GM19025 (cell line): ENCODE measurements around the gene SIGLEC10.
"Not testable (repeated sequence)": the region's sequence is repeated elsewhere in the genome, so short reads cannot be mapped to it uniquely, and the experiment has no call there.

ENCODE experiments used
- ATAC-seq: cut with Tn5 transposase; IDR thresholded peaks from one replicate; pipeline ENCODE4 v1.9.1; 2021; ENCODE audit warnings: mild to moderate bottlenecking, low read depth, moderate library complexity; ENCODE audit not compliant: unreplicated experiment

Gene SIGLEC10

GRCh38 chr19:51440052-51440451, 22.6 kb upstream of the SIGLEC10 start:
- ATAC-seq, result no peak

- no peak for ATAC-seq
These were observed 21.6 kb upstream of the SIGLEC10 start for GRCh38 chr19:51439021-51439465.

GRCh38 chr19:51434456-51434855, 17.0 kb upstream of the SIGLEC10 start:
- no peak for ATAC-seq

DNA sequence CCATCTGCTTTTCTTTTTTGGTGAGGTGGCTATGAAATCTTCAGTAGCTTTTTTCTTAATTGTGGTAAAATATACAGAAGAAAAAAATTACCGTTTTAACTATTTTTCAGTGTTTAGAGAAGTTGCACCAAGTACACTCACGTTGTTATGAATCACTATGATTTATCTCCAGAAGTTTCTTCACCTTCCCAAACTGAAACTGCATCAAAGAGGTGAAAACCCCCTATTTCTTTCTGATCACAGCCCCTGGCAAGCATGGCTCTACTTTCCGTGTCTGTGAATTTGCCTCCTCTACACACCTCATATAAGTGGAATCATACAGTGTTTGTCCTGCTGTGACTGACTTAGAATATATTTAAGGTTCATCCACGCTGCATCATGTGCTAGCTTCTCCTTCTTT, 15.6 kb upstream of the SIGLEC10 start:
- no peak for ATAC-seq

DNA sequence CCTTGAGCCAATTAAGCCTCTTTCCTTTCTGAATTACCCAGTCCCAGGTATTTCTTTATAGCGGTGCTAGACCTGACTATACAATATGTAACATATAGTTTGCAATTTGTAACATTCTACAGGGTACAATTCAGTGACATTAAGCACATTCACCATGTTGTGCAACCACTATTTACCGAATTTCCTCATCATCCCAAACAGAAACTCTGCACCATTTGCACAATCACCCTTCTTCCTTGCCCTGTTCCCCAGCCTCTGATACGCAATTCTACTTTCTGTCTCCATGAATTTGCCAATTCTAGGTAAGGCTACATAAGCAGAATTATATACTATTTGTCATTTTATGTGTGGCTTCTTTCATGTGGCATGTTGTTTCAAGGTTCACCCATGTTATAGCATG, 13.7 kb upstream of the SIGLEC10 start:
- ATAC-seq, result no peak

DNA sequence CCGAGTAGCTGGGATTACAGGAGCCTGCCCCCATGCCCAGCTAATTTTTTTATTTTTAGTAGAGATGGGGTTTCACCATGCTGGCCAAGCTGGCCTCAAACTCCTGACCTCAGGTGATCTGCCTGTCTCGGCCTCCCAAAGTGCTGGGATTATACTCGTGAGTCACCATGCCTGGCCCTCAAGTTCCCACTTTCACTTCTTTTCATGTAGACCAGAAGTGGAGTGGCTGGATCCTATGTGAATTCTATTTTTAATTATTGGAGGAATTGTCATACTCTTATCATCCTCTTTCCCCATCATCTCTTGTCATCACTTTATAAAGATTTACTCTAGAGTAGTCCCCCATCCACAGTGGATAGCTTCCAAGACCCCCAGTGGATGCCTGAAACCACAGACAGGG, 12.8 kb upstream of the SIGLEC10 start:
- no peak for ATAC-seq

GRCh38 chr19:51427201-51427600, 9.8 kb upstream of the SIGLEC10 start:
- no peak for ATAC-seq

- ATAC-seq, result no peak
These were observed 4.6 kb upstream of the SIGLEC10 start for GRCh38 chr19:51422053-51422448.

DNA sequence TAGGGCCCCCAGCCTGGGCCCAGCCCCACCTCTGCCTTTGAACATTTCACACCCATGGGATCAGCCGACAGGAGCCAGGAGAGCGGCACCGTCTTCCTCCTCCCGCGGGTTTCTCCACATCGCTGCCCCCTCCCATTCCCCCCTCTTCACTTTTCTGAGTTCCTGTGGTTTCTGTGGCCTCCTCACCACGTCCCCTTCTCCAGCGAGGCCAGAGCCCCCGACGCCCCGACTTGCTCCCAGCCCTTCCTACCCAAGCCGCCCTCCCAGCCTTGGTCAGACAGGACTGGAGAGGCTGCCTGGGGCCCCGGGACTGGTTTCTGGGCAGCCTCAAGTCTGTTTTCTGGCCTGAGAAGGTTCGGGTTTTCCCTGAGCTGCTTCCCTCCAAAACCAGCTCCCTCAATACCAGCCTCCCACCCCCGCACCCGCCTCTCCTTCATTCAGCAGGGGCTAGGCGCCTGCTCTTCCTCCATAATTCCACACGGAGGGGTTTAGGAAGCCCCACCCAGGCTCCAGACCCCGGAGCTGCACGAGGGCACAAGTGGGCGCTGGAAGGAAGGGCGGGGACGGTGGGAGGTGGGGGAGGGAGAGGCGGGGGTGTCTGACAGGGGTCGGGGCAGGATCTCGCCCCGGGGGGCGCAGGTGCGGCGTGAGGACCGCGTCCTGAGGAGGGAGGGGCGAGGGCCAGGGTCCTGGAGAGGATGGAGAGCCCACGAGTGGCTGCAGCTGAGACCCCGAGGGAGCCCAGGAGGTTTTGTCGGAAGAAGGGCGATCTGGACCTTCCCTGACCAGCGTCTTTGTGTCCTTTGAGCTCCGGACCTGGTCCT, 4.0 kb upstream of the SIGLEC10 start:
- ATAC-seq, result no peak

DNA sequence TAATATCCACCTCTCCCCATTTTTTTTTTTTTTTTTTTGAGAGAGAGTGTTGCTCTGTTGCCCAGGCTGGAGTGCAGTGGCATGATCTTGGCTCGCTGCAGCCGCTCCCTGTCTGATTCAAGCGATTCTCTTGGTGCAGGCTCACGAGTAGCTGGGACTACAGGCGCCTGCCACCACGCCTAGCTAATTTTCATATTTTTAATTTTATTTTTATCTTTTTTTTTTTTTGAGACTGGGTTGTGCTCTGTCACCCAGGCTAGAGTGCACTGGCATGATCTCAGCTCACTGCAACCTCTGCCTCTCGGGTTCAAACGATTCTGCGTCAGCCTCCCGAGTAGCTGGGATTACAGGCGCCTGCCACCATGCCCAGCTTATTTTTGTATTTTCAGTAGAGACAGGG, 3.1 kb upstream of the SIGLEC10 start:
- ATAC-seq, result not testable (repeated sequence)

GRCh38 chr19:51418707-51419106, 1.3 kb upstream of the SIGLEC10 start:
- ATAC-seq, result no peak

DNA sequence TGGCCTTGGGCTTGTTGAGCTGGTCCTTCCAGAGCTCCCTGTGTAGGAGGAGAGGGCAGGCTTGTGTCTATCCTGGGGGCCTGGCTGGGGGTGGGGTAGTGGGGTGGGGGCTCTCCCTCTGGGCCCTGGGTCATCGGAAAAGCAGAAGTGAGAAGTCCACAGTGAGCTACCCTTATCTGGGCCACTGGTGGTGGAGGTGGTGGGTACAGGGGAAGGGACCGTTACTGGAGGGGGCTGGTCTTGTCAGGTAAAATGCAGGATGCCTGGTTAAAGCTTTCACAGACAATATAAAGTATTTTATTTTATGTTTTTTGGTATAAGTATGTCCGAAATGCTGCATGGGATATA, 342 bp upstream of the SIGLEC10 start:
- ATAC-seq, result no peak

DNA sequence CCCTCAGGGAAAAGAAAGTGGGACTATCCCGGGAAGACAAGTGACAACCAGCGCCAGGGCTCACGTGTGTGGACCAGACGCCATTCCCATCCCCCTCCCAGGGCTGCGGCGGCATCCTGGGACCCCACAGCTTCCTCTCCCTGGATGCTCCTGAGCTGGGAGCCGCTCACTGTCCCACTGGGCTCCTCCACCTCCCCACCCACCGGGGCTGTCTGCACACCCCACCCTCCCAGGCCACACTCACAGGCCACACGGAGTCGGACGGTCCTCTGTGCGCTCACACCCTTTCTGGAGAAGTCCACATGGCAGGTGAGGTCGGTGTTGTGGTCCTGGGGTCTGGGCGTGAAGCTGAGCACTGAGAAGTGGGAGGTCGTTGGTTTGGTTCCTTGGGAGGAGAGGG, 1.0 kb downstream of the SIGLEC10 start:
- ATAC-seq, result not testable (repeated sequence)

GRCh38 chr19:51415187-51415586, 2.3 kb downstream of the SIGLEC10 start:
- no peak for ATAC-seq

- ATAC-seq, result no peak
These were observed 6.3 kb downstream of the SIGLEC10 start for GRCh38 chr19:51410950-51411748.

DNA sequence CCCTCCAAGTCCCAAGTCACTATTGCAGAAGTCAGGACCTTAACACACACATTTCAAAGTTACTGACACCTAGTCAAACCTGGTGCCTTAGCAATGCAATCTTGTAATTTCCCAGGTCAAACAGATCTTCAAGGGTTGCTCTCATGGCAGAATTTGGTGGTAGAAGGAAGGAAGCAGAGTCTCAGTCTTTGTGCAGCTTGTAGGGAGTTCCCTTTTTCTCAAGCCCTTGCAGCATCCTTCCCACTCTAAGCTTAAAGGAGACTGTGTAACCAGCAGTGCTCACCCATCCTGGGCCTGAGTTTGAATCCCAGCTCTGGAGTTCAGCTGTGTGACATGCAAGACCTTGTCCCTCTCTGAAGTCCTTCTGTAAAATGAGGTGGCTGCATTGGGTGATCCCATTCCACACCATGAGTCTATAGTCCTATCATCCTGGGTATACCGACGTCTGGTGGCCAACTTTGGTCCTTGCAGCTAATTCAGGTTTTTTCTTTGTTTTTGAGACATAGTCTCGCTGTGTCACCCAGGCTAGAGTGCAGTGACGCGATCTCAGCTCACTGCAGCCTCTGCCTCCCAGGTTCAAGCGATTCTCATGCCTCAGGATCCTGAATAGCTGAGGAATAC, 9.8 kb downstream of the SIGLEC10 start:
- ATAC-seq, result no peak

- ATAC-seq, result no peak
These were observed 15.3 kb downstream of the SIGLEC10 start for GRCh38 chr19:51402117-51402516.

GRCh38 chr19:51399936-51400335, 17.5 kb downstream of the SIGLEC10 start:
- not testable (repeated sequence) for ATAC-seq

DNA sequence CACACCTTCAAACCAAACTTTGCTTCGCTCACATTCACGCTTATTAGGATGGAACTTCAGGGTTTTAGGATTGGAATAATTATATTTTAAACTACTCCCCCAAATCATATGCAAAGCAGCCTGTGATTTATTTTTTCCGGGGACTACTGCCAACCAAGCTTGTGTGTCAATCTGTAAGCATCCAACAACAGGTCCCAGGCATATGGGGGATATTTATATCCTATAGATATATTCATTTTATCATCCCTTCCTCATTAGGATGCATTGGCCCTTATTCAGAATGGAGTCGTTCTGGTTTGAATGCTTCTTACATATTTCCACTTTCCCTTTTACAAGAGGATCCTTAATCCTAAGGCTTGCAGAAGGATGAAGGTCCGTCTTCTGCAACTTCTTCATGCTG, 18.2 kb downstream of the SIGLEC10 start:
- no peak for ATAC-seq

DNA sequence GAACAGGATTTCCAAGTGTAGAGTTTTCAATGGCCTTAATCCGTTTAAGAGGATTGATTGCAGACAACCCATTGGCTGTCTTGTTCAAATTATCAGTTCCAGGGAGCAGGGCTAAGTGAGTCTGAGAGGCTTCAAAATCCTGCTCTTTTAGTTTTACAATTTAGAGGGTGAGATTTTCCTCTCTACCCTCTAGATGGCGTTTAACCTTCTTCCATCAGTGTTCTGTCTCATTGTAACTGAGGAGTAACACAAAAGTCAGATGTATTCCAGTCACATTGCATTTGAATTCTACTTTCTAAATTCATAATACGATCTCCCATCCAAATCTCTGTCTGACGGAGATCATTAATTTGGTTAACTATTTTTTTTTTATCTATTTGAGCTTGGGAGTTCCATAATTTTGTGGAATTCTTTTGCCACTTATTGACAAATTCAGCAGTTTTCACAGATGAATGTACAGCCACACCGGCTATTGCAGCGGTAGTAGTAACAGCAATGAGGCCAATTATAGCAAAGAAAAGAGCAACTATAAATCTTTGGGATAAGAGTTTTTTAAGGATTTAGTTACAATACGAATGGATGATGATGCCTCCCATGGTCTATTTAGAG, 19.2 kb downstream of the SIGLEC10 start:
- no peak for ATAC-seq

- not testable (repeated sequence) for ATAC-seq
These were observed 20.0 kb downstream of the SIGLEC10 start for GRCh38 chr19:51397453-51397852.
